ENCODE results near the gene SLC29A4.
"Not testable (repeated sequence)": the region's sequence is repeated elsewhere in the genome, so short reads cannot be mapped to it uniquely, and the experiment has no call there.

SLC29A4 gene

DNA sequence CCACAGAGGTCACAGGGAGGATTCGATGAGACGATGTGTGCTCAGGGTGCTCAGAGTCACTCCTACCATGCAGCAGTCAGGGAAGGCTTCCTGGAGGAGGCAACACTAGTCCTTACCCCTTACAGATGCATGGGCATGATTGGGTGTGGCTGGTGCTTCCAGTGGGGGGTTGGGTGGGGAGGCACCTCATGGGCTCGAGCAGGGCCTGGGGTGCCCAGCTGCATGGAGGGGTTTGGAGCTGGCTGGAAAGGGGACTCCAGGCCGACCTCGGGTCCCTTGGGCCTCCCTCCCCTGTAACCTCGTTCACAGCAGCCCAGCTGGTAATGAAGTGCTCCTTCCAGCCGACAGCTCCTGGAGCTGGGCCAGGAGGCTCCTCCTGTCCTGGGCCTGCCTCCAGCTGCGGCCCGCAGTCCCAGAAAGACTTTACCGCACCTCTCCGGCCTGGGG is 7.7 kb upstream of the SLC29A4 start:
- H3K4me1 ChIP-seq (ENCODE audit: control insufficient read depth in 2 of 2, insufficient read depth in 1 of 2, low read depth in 1 of 2, low read length in 2 of 2); H3K27me3 ChIP-seq (ENCODE audit: control insufficient read depth in 3 of 3, insufficient read depth in 3 of 3, low read depth in 1 of 3, low read length in 3 of 3); H4K8ac ChIP-seq (ENCODE audit: low read depth, low read length); H3K9me3 ChIP-seq (replicated peaks in 1 of 2; ENCODE audit: control insufficient read depth in 2 of 2, insufficient read depth in 1 of 2, low read depth in 1 of 2, low read length in 2 of 2); DNase-seq (ENCODE audit: low spot score); H3K27ac ChIP-seq (replicated peaks; ENCODE audit: low read length); H4K91ac ChIP-seq (ENCODE audit: low read depth, low read length, poor library complexity); H2AFZ ChIP-seq (ENCODE audit: low read length); H3K79me1 ChIP-seq (ENCODE audit: low read depth, low read length); H2BK15ac ChIP-seq (ENCODE audit: low read length); H3K23ac ChIP-seq (ENCODE audit: low read depth, low read length, poor library complexity); H2BK120ac ChIP-seq (ENCODE audit: low read depth, low read length); H2AK5ac ChIP-seq (ENCODE audit: low read depth, low read length); H2BK5ac ChIP-seq (ENCODE audit: low read length); H2BK12ac ChIP-seq (ENCODE audit: low read length); H3K4ac ChIP-seq (ENCODE audit: low read length); H3K4me3 ChIP-seq (ENCODE audit: low read length in 2 of 2); H3K4me2 ChIP-seq (ENCODE audit: insufficient read depth, low read length, poor library complexity, severe bottlenecking); H3K14ac ChIP-seq (ENCODE audit: low read length); H3K36me3 ChIP-seq (replicated peaks in 1 of 2; ENCODE audit: control insufficient read depth in 2 of 2, insufficient read depth in 2 of 2, low read length in 2 of 2): not testable (repeated sequence)
- Histone ChIP-seq H3K9ac (ENCODE audit: low read depth, low read length, poor library complexity) (peak overlapping the region; percentile 30), H3K18ac (ENCODE audit: low read length) (peak overlapping the region; percentile 17)
- WGBS, 2 donors (ENCODE audit: extremely low coverage in 2 of 2, insufficient read length in 2 of 2, insufficient replicate concordance in 1 of 2) = no CpG with 5 or more reads among the region's 11 CpGs

DNA sequence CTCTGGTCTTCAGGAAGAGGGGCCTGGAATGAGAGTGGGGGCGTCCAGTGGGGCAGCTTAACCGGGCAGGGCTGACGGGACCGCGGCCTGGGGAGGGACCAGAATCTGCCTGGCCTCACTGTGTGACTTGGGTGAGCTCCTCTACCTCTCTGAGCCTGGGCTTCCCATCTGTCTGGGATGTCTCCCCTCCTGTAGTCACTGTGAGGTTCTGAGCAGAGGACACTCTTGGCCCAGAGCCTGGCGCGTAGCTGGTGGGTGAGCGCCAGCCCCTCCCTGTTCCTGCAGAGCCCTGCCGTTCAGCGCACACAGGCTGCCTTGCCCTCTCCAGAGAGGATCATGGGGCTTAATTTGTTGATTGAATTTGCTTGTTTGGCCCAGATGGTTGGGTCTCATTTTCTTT is 7.2 kb upstream of the SLC29A4 start:
- H3K14ac ChIP-seq (ENCODE audit: low read length); H3K4ac ChIP-seq (ENCODE audit: low read length); DNase-seq (ENCODE audit: low spot score); H3K36me3 ChIP-seq (replicated peaks in 1 of 2; ENCODE audit: control insufficient read depth in 2 of 2, insufficient read depth in 2 of 2, low read length in 2 of 2); H3K9ac ChIP-seq (ENCODE audit: low read depth, low read length, poor library complexity); H3K4me3 ChIP-seq (ENCODE audit: low read length in 2 of 2); H3K27me3 ChIP-seq (ENCODE audit: control insufficient read depth in 3 of 3, insufficient read depth in 3 of 3, low read depth in 1 of 3, low read length in 3 of 3); H3K4me2 ChIP-seq (ENCODE audit: insufficient read depth, low read length, poor library complexity, severe bottlenecking); H3K18ac ChIP-seq (ENCODE audit: low read length); H2AFZ ChIP-seq (ENCODE audit: low read length); H4K91ac ChIP-seq (ENCODE audit: low read depth, low read length, poor library complexity); H3K23ac ChIP-seq (ENCODE audit: low read depth, low read length, poor library complexity); H3K27ac ChIP-seq (replicated peaks; ENCODE audit: low read length); H2BK5ac ChIP-seq (ENCODE audit: low read length); H4K8ac ChIP-seq (ENCODE audit: low read depth, low read length); H2BK120ac ChIP-seq (ENCODE audit: low read depth, low read length); H3K79me1 ChIP-seq (ENCODE audit: low read depth, low read length); H2AK5ac ChIP-seq (ENCODE audit: low read depth, low read length); H3K4me1 ChIP-seq (ENCODE audit: control insufficient read depth in 2 of 2, insufficient read depth in 1 of 2, low read depth in 1 of 2, low read length in 2 of 2); H2BK15ac ChIP-seq (ENCODE audit: low read length); H3K9me3 ChIP-seq (replicated peaks in 1 of 2; ENCODE audit: control insufficient read depth in 2 of 2, insufficient read depth in 1 of 2, low read depth in 1 of 2, low read length in 2 of 2); H2BK12ac ChIP-seq (ENCODE audit: low read length): not testable (repeated sequence)
- no CpG with 5 or more reads among the region's 10 CpGs for WGBS, 2 donors (ENCODE audit: extremely low coverage in 2 of 2, insufficient read length in 2 of 2, insufficient replicate concordance in 1 of 2)

DNA sequence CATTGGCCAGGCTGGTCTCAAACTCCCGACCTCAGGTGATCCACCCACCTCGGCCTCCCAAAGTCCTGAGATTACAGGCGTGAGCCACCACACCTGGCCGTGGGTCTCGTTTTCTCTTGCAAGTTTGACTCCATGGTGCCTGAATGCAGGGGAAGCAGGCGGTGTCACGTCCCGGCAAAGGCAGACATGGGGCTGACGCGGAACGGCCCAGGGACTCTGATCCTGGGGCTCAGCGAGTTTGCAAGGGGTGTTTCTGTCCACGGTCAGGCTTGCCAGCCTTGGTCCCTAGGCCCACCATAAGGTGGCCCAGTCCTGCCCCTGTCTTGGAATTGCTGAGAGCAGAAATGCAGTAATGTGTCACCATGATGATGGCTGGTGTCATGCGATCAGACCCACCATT is 6.6 kb upstream of the SLC29A4 start:
- H3K79me1 ChIP-seq (ENCODE audit: low read depth, low read length); H4K91ac ChIP-seq (ENCODE audit: low read depth, low read length, poor library complexity); DNase-seq (ENCODE audit: low spot score); H3K4ac ChIP-seq (ENCODE audit: low read length); H3K4me2 ChIP-seq (ENCODE audit: insufficient read depth, low read length, poor library complexity, severe bottlenecking); H2AFZ ChIP-seq (ENCODE audit: low read length); H2BK120ac ChIP-seq (ENCODE audit: low read depth, low read length); H3K27ac ChIP-seq (replicated peaks; ENCODE audit: low read length); H3K36me3 ChIP-seq (replicated peaks in 1 of 2; ENCODE audit: control insufficient read depth in 2 of 2, insufficient read depth in 2 of 2, low read length in 2 of 2); H3K4me1 ChIP-seq (ENCODE audit: control insufficient read depth in 2 of 2, insufficient read depth in 1 of 2, low read depth in 1 of 2, low read length in 2 of 2); H4K8ac ChIP-seq (ENCODE audit: low read depth, low read length); H3K9me3 ChIP-seq (replicated peaks in 1 of 2; ENCODE audit: control insufficient read depth in 2 of 2, insufficient read depth in 1 of 2, low read depth in 1 of 2, low read length in 2 of 2); H3K14ac ChIP-seq (ENCODE audit: low read length); H3K23ac ChIP-seq (ENCODE audit: low read depth, low read length, poor library complexity); H2BK5ac ChIP-seq (ENCODE audit: low read length); H3K4me3 ChIP-seq (ENCODE audit: low read length in 2 of 2); H2AK5ac ChIP-seq (ENCODE audit: low read depth, low read length); H3K9ac ChIP-seq (ENCODE audit: low read depth, low read length, poor library complexity); H3K27me3 ChIP-seq (ENCODE audit: control insufficient read depth in 3 of 3, insufficient read depth in 3 of 3, low read depth in 1 of 3, low read length in 3 of 3); H2BK12ac ChIP-seq (ENCODE audit: low read length): not testable (repeated sequence)
- peak overlapping the region; percentile 57 for H3K18ac ChIP-seq (ENCODE audit: low read length)
- WGBS, 2 donors (ENCODE audit: extremely low coverage in 2 of 2, insufficient read length in 2 of 2, insufficient replicate concordance in 1 of 2) = no CpG with 5 or more reads among the region's 14 CpGs
- H2BK15ac ChIP-seq (ENCODE audit: low read length) = peak overlapping the region; percentile 37

DNA sequence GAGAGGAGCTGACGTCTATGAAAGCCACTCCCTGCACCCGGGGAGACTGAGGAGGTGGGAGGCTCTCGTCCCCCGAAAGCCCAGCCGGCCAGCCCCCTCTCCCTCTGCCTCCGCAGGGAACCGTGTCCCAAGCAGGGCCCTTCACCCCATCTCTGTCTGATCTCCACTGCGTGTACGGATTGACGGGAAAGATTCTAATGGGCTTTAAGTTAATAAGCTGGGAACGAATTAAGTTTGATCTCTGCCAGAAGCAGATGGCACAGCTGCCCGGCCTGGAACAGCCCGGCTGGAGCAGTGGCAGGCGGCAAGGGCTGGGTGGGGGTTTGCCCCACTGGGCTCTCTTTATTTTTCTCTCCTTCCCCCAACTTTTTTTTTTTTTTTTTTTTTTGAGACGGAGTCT is 6.1 kb upstream of the SLC29A4 start:
- Histone ChIP-seq H2AK5ac (ENCODE audit: low read depth, low read length) (no peak overlapping the region), H3K18ac (ENCODE audit: low read length) (no peak overlapping the region), H4K8ac (ENCODE audit: low read depth, low read length) (no peak overlapping the region), H3K4ac (ENCODE audit: low read length) (no peak overlapping the region), H2BK15ac (ENCODE audit: low read length) (peak overlapping the region; percentile 37), H4K91ac (ENCODE audit: low read depth, low read length, poor library complexity) (no peak overlapping the region), H2BK12ac (ENCODE audit: low read length) (no peak overlapping the region), H3K27me3 (ENCODE audit: control insufficient read depth in 3 of 3, insufficient read depth in 3 of 3, low read depth in 1 of 3, low read length in 3 of 3) (peaks cover 0 to 6% (median 0%) of the 10 kb centered on the region in 3 experiments), H3K9ac (ENCODE audit: low read depth, low read length, poor library complexity) (no peak overlapping the region), H3K27ac (replicated peaks; ENCODE audit: low read length) (no peak overlapping the region), H3K4me1 (ENCODE audit: control insufficient read depth in 2 of 2, insufficient read depth in 1 of 2, low read depth in 1 of 2, low read length in 2 of 2) (no peaks in the 10 kb centered on the region), H3K14ac (ENCODE audit: low read length) (no peak overlapping the region), H3K9me3 (replicated peaks in 1 of 2; ENCODE audit: control insufficient read depth in 2 of 2, insufficient read depth in 1 of 2, low read depth in 1 of 2, low read length in 2 of 2) (no peaks in the 10 kb centered on the region), H3K4me2 (ENCODE audit: insufficient read depth, low read length, poor library complexity, severe bottlenecking) (no peak overlapping the region), H3K79me1 (ENCODE audit: low read depth, low read length) (no peaks in the 10 kb centered on the region), H2AFZ (ENCODE audit: low read length) (no peak overlapping the region), H2BK5ac (ENCODE audit: low read length) (no peak overlapping the region), H3K4me3 (ENCODE audit: low read length in 2 of 2) (no peak overlapping the region), H3K36me3 (replicated peaks in 1 of 2; ENCODE audit: control insufficient read depth in 2 of 2, insufficient read depth in 2 of 2, low read length in 2 of 2) (no peaks in the 10 kb centered on the region), H2BK120ac (ENCODE audit: low read depth, low read length) (no peak overlapping the region), H3K23ac (ENCODE audit: low read depth, low read length, poor library complexity) (no peak overlapping the region)
- no peak for DNase-seq (ENCODE audit: low spot score)
- WGBS, 2 donors (ENCODE audit: extremely low coverage in 2 of 2, insufficient read length in 2 of 2, insufficient replicate concordance in 1 of 2) = no CpG with 5 or more reads among the region's 15 CpGs
